Duodenal mucosa (tissue), 2 donors: Measurements from ENCODE around the gene CFTR.
"Not testable (repeated sequence)": the region's sequence is repeated elsewhere in the genome, so short reads cannot be mapped to it uniquely, and the experiment has no call there.

Experiments used
- H3K27ac ChIP-seq: one replicate; pipeline ENCODE4 v1.7.0; 2013; ENCODE audit warnings: low read depth, low read length
- H3K27me3 ChIP-seq, 2 donors: one replicate each; pipeline ENCODE4 v1.7.0; 2013; ENCODE audit warnings: low read length in 2 of 2, control low read depth in 1 of 2; ENCODE audit not compliant: insufficient read depth in 2 of 2, control insufficient read depth in 1 of 2
- H3K36me3 ChIP-seq, 2 donors: one replicate each; pipeline ENCODE4 v1.7.0; 2013; ENCODE audit warnings: low read length in 2 of 2, control low read depth in 1 of 2; ENCODE audit not compliant: insufficient read depth in 2 of 2, control insufficient read depth in 1 of 2
- H3K4me1 ChIP-seq, 2 donors: one replicate each; pipeline ENCODE4 v1.7.0; 2013; ENCODE audit warnings: low read length in 2 of 2, control low read depth in 1 of 2; ENCODE audit not compliant: insufficient read depth in 2 of 2, control insufficient read depth in 1 of 2
- H3K4me3 ChIP-seq, 2 donors: one replicate each; pipeline ENCODE4 v1.7.0; 2013; ENCODE audit warnings: low read length in 2 of 2, low read depth in 1 of 2
- H3K9ac ChIP-seq, 2 donors: one replicate each; pipeline ENCODE4 v1.7.0; 2013; ENCODE audit warnings: low read length in 2 of 2, low read depth in 1 of 2
- H3K9me3 ChIP-seq, 2 donors: one replicate each; pipeline ENCODE4 v1.7.0; 2013; ENCODE audit warnings: low read length in 2 of 2, control low read depth in 1 of 2; ENCODE audit not compliant: control insufficient read depth in 1 of 2

CFTR gene

GRCh38 chr7:117492649-117493048 is 12.8 kb downstream of the CFTR start:
- Histone ChIP-seq H3K36me3 (no peaks in the 10 kb centered on the region), H3K9ac (no peak overlapping the region), H3K27ac (no peak overlapping the region), H3K27me3 (no peaks in the 10 kb centered on the region), H3K4me3 (no peak overlapping the region), H3K4me1 (peaks cover 11 to 18% of the 10 kb centered on the region in 2 donors), H3K9me3 (no peaks in the 10 kb centered on the region)

- no peaks in the 10 kb centered on the region for H3K9me3 ChIP-seq
- H3K27ac ChIP-seq = no peak overlapping the region
- no peak overlapping the region for H3K9ac ChIP-seq
- no peaks in the 10 kb centered on the region for H3K27me3 ChIP-seq
- H3K36me3 ChIP-seq = no peaks in the 10 kb centered on the region
- no peak overlapping the region for H3K4me3 ChIP-seq
- H3K4me1 ChIP-seq = peaks cover 9 to 12% of the 10 kb centered on the region in 2 donors
Observed at GRCh38 chr7:117493460-117493859, 13.6 kb downstream of the CFTR start.

- H3K27ac ChIP-seq = no peak overlapping the region
- no peaks in the 10 kb centered on the region for H3K9me3 ChIP-seq
- no peaks in the 10 kb centered on the region for H3K27me3 ChIP-seq
- no peak overlapping the region for H3K4me3 ChIP-seq
- no peaks in the 10 kb centered on the region for H3K4me1 ChIP-seq
- no peaks in the 10 kb centered on the region for H3K36me3 ChIP-seq
- no peak overlapping the region for H3K9ac ChIP-seq
Observed at GRCh38 chr7:117495308-117495707, 15.5 kb downstream of the CFTR start.

GRCh38 chr7:117502331-117502730 is 22.5 kb downstream of the CFTR start:
- H3K4me3 ChIP-seq = no peak overlapping the region
- H3K4me1 ChIP-seq = peaks cover 0 to 14% of the 10 kb centered on the region in 2 donors
- H3K27ac ChIP-seq = no peak overlapping the region
- H3K27me3 ChIP-seq = no peaks in the 10 kb centered on the region
- no peaks in the 10 kb centered on the region for H3K9me3 ChIP-seq
- H3K36me3 ChIP-seq = peaks cover 0 to 13% of the 10 kb centered on the region in 2 donors
- no peak overlapping the region for H3K9ac ChIP-seq

GRCh38 chr7:117505238-117505637 is 25.4 kb downstream of the CFTR start:
- Histone ChIP-seq H3K4me3 (no peak overlapping the region), H3K9me3 (no peaks in the 10 kb centered on the region), H3K4me1 (peaks cover 0 to 14% of the 10 kb centered on the region in 2 donors), H3K36me3 (peaks cover 3 to 18% of the 10 kb centered on the region in 2 donors), H3K27me3 (no peaks in the 10 kb centered on the region), H3K27ac (no peak overlapping the region), H3K9ac (no peak overlapping the region)

GRCh38 chr7:117508676-117509075 is 28.9 kb downstream of the CFTR start:
- Histone ChIP-seq H3K27me3 (no peaks in the 10 kb centered on the region), H3K4me1 (no peaks in the 10 kb centered on the region), H3K9me3 (no peaks in the 10 kb centered on the region), H3K27ac (no peak overlapping the region), H3K36me3 (peaks cover 6 to 43% of the 10 kb centered on the region in 2 donors), H3K9ac (no peak overlapping the region), H3K4me3 (no peak overlapping the region)

GRCh38 chr7:117517194-117517593 is 37.4 kb downstream of the CFTR start:
- not testable (repeated sequence) for H3K4me1 ChIP-seq, H3K9ac ChIP-seq, H3K4me3 ChIP-seq, H3K9me3 ChIP-seq, H3K27me3 ChIP-seq, H3K27ac ChIP-seq
- H3K36me3 ChIP-seq = peaks cover 12% of the 10 kb centered on the region in 2 donors

GRCh38 chr7:117530390-117530789 is 50.6 kb downstream of the CFTR start:
- Histone ChIP-seq H3K27me3 (no peaks in the 10 kb centered on the region), H3K9me3 (no peaks in the 10 kb centered on the region), H3K36me3 (no peaks in the 10 kb centered on the region), H3K4me1 (peaks cover 0 to 3% of the 10 kb centered on the region in 2 donors), H3K4me3 (no peak overlapping the region), H3K27ac (no peak overlapping the region), H3K9ac (no peak overlapping the region)

GRCh38 chr7:117531595-117532244 is 51.9 kb downstream of the CFTR start:
- Histone ChIP-seq H3K27me3 (no peaks in the 10 kb centered on the region), H3K9me3 (no peaks in the 10 kb centered on the region), H3K4me3 (no peak overlapping the region), H3K36me3 (peaks cover 0 to 4% of the 10 kb centered on the region in 2 donors), H3K9ac (no peak overlapping the region), H3K27ac (no peak overlapping the region), H3K4me1 (peaks cover 0 to 11% of the 10 kb centered on the region in 2 donors)

GRCh38 chr7:117538053-117538452 is 58.2 kb downstream of the CFTR start:
- no peaks in the 10 kb centered on the region for H3K9me3 ChIP-seq

More at GRCh38 chr7:117538053-117538452, 58.2 kb downstream of the CFTR start:
- Histone ChIP-seq H3K4me3 (no peak overlapping the region), H3K4me1 (peaks cover 0 to 25% of the 10 kb centered on the region in 2 donors), H3K9ac (no peak overlapping the region), H3K27me3 (no peaks in the 10 kb centered on the region), H3K36me3 (peaks cover 3 to 31% of the 10 kb centered on the region in 2 donors), H3K27ac (no peak overlapping the region)
